ENCODE data around the gene TUBE1. TPM values are rescaled to one million over a fixed set of nuclear protein-coding genes. Genes with fewer than 3 reads are reported as not detected.

TUBE1 gene
- total and polyA plus RNA-seq, 10 of the 15 experiments (the other 5 are each of a cell fraction or from before 2014, with no cell fraction given) = 6.3 to 25.2 (median 13.6) TPM

- no peaks in the 10 kb centered on the region for H3K4me1 ChIP-seq (ENCODE audit: control insufficient read depth, insufficient read depth, low read length)
- no peak overlapping the region for H3K4me2 ChIP-seq (ENCODE audit: control insufficient read depth, insufficient read depth)
- 91% methylated on average over 8 of the region's 8 CpGs for WGBS (ENCODE audit: insufficient coverage, insufficient replicate concordance, low lambda C conversion rate, missing lambda C conversion rate)
- H3K9ac ChIP-seq (ENCODE audit: control insufficient read depth, insufficient read depth, low read length) = no peak overlapping the region
- DNase-seq (ENCODE audit: low read depth, low spot score) (no peak), FAIRE-seq (no peak), ATAC-seq (no peak)
- in situ Hi-C loops (cut with MboI) (no loop called here), intact Hi-C loops (cut with micrococcal nuclease; ENCODE audit: unreplicated experiment) (no loop called here)
- CTCF ChIA-PET = interaction anchor here (0.7 to 4.3 kb wide), 4 partner anchors 13 to 93 kb away, joined by 3 to 33 read pairs (median 14); no protein-coding TSS in a partner anchor
- BruUV-seq (replicated peaks) = no TSS peak
- RAD21 ChIA-PET (ENCODE audit: unreplicated experiment) = interaction anchor here (1.9 to 2.5 kb wide), 2 partner anchors 75 to 78 kb away, joined by 4 to 16 read pairs; no protein-coding TSS in a partner anchor
- SMC1A ChIA-PET (ENCODE audit: uncharacterized antibody, unreplicated experiment) = interaction anchor here (0.6 to 3.0 kb wide), 5 partner anchors 11 to 826 kb away, joined by 3 to 12 read pairs (median 8); a partner anchor contains a TSS
- H3K9me3 ChIP-seq (replicated peaks; ENCODE audit: control insufficient read depth, insufficient read depth, low read length) = no peaks in the 10 kb centered on the region
- H3K79me2 ChIP-seq (ENCODE audit: control insufficient read depth, insufficient read depth, low read length) = no peaks in the 10 kb centered on the region
- no peaks in the 10 kb centered on the region for H3K36me3 ChIP-seq (ENCODE audit: control insufficient read depth in 2 of 2, insufficient read depth in 2 of 2, low read length in 1 of 2)
- H3K27me3 ChIP-seq (replicated peaks in 1 of 2; ENCODE audit: control insufficient read depth in 2 of 2, insufficient read depth in 2 of 2, low read length in 1 of 2) = no peaks in the 10 kb centered on the region
- POLR2A ChIA-PET = no interaction called here
- no peak overlapping the region for H3K27ac ChIP-seq (ENCODE audit: control insufficient read depth, insufficient read depth)
- no peak overlapping the region for H2AFZ ChIP-seq (ENCODE audit: control insufficient read depth, low read depth, low read length)
- no peak for TF ChIP-seq RUNX3 (IDR thresholded peaks at IDR 0.05; ENCODE audit: low read length)
- TF ChIP-seq SIX5 (IDR thresholded peaks at IDR 0.05; ENCODE audit: low read depth, low read length, severe bottlenecking) = no peak
- no peak for TF ChIP-seq EED (IDR thresholded peaks at IDR 0.05; ENCODE audit: low read depth)
- TF ChIP-seq POLR2AphosphoS2 (IDR thresholded peaks at IDR 0.05; ENCODE audit: low read depth, low read length) = no peak
- no peak for TF ChIP-seq ATF2 (IDR thresholded peaks at IDR 0.05; ENCODE audit: low read length)
- no peak for TF ChIP-seq DPF2 (IDR thresholded peaks at IDR 0.05)
- TF ChIP-seq IRF5 (IDR thresholded peaks at IDR 0.05; ENCODE audit: borderline replicate concordance) = no peak
- TF ChIP-seq NBN (IDR thresholded peaks at IDR 0.05) = no peak
- TF ChIP-seq SIN3A (IDR thresholded peaks at IDR 0.05; ENCODE audit: low read depth, low read length) = no peak
- TF ChIP-seq E4F1 (IDR thresholded peaks at IDR 0.05; ENCODE audit: borderline replicate concordance, partially characterized antibody) = no peak
- TF ChIP-seq NR2C1 (IDR thresholded peaks at IDR 0.05) = no peak
- no peak for TF ChIP-seq GABPA (IDR thresholded peaks at IDR 0.05; ENCODE audit: low read depth)
- no peak for TF ChIP-seq ZNF622 (IDR thresholded peaks at IDR 0.05)
- no peak for TF ChIP-seq CREB1 (IDR thresholded peaks at IDR 0.05; ENCODE audit: low read depth)
- no peak for TF ChIP-seq TCF3 (IDR thresholded peaks at IDR 0.05; ENCODE audit: borderline replicate concordance, insufficient read depth, low read depth, low read length)
- TF ChIP-seq ZZZ3 (IDR thresholded peaks at IDR 0.05; ENCODE audit: control insufficient read depth, insufficient read length, low read depth) = no peak
- no peaks in the 10 kb centered on the region for H4K20me1 ChIP-seq (ENCODE audit: control insufficient read depth, insufficient read depth)
- no peak overlapping the region for H3K4me3 ChIP-seq
These were observed 1.8 kb downstream of the TUBE1 start for GRCh38 chr6:112085286-112086065.

All from GM12878 (cell line).